ENCODE results near the gene C11orf86.

C11orf86 gene

GRCh38 chr11:66933531-66933930 is 41.6 kb upstream of the C11orf86 start:
- H3K4me1 ChIP-seq (ENCODE audit: insufficient read depth, low read length, poor library complexity, severe bottlenecking) = no peaks in the 10 kb centered on the region
- no peaks in the 10 kb centered on the region for H3K27me3 ChIP-seq (ENCODE audit: insufficient read depth, low read length, poor library complexity, severe bottlenecking)
- no peaks in the 10 kb centered on the region for H4K20me1 ChIP-seq (ENCODE audit: insufficient read depth, low read length, poor library complexity, severe bottlenecking)
- no peak overlapping the region for H3K4me3 ChIP-seq (ENCODE audit: low read length, poor library complexity, severe bottlenecking)
- TF ChIP-seq EZH2phosphoT487 (IDR thresholded peaks at IDR 0.05; ENCODE audit: borderline replicate concordance) = no peak
- no peaks in the 10 kb centered on the region for H3K9me3 ChIP-seq (ENCODE audit: insufficient read depth, low read depth, low read length)
- no peaks in the 10 kb centered on the region for H3K36me3 ChIP-seq (ENCODE audit: insufficient read depth, low read length)
- no peak overlapping the region for H3K4me2 ChIP-seq (ENCODE audit: low read depth, low read length, poor library complexity, severe bottlenecking)
- no peak overlapping the region for H3K9ac ChIP-seq (ENCODE audit: low read depth, low read length, poor library complexity, severe bottlenecking)
- no peaks in the 10 kb centered on the region for H3K9me2 ChIP-seq (replicated peaks; ENCODE audit: low read depth, low read length)
- H2AFZ ChIP-seq (ENCODE audit: low read length) = no peak overlapping the region
- no peaks in the 10 kb centered on the region for H3K79me2 ChIP-seq (ENCODE audit: insufficient read depth, low read length)
- no peaks in the 10 kb centered on the region for H3F3A ChIP-seq (ENCODE audit: low read depth)

GRCh38 chr11:66934950-66935779 is 39.9 kb upstream of the C11orf86 start:
- Histone ChIP-seq H3K27me3 (ENCODE audit: insufficient read depth, low read length, poor library complexity, severe bottlenecking) (no peaks in the 10 kb centered on the region), H4K20me1 (ENCODE audit: insufficient read depth, low read length, poor library complexity, severe bottlenecking) (no peaks in the 10 kb centered on the region), H2AFZ (ENCODE audit: low read length) (no peak overlapping the region), H3K9me3 (ENCODE audit: insufficient read depth, low read depth, low read length) (no peaks in the 10 kb centered on the region), H3K79me2 (ENCODE audit: insufficient read depth, low read length) (no peaks in the 10 kb centered on the region), H3K4me3 (ENCODE audit: low read length, poor library complexity, severe bottlenecking) (no peak overlapping the region), H3K9me2 (replicated peaks; ENCODE audit: low read depth, low read length) (no peaks in the 10 kb centered on the region), H3K36me3 (ENCODE audit: insufficient read depth, low read length) (no peaks in the 10 kb centered on the region), H3K9ac (ENCODE audit: low read depth, low read length, poor library complexity, severe bottlenecking) (no peak overlapping the region), H3K4me2 (ENCODE audit: low read depth, low read length, poor library complexity, severe bottlenecking) (no peak overlapping the region), H3K4me1 (ENCODE audit: insufficient read depth, low read length, poor library complexity, severe bottlenecking) (no peaks in the 10 kb centered on the region), H3F3A (ENCODE audit: low read depth) (no peaks in the 10 kb centered on the region)
- TF ChIP-seq CTCF (conservative IDR thresholded peaks at IDR 0.05; ENCODE audit: low read length) = no peak
- TF ChIP-seq EZH2phosphoT487 (IDR thresholded peaks at IDR 0.05; ENCODE audit: borderline replicate concordance) = no peak

GRCh38 chr11:66936311-66936711 is 38.8 kb upstream of the C11orf86 start:
- H3K4me1 ChIP-seq (ENCODE audit: insufficient read depth, low read length, poor library complexity, severe bottlenecking) = no peaks in the 10 kb centered on the region
- no peak for TF ChIP-seq EZH2phosphoT487 (IDR thresholded peaks at IDR 0.05; ENCODE audit: borderline replicate concordance)
- TF ChIP-seq CTCF (conservative IDR thresholded peaks at IDR 0.05; ENCODE audit: low read length) = no peak

More at GRCh38 chr11:66936311-66936711, 38.8 kb upstream of the C11orf86 start:
- H4K20me1 ChIP-seq (ENCODE audit: insufficient read depth, low read length, poor library complexity, severe bottlenecking) = no peaks in the 10 kb centered on the region
- no peak overlapping the region for H3K4me3 ChIP-seq (ENCODE audit: low read length, poor library complexity, severe bottlenecking)
- no peak overlapping the region for H3K9ac ChIP-seq (ENCODE audit: low read depth, low read length, poor library complexity, severe bottlenecking)
- H3F3A ChIP-seq (ENCODE audit: low read depth) = no peaks in the 10 kb centered on the region
- no peak overlapping the region for H2AFZ ChIP-seq (ENCODE audit: low read length)
- no peak overlapping the region for H3K4me2 ChIP-seq (ENCODE audit: low read depth, low read length, poor library complexity, severe bottlenecking)
- H3K27me3 ChIP-seq (ENCODE audit: insufficient read depth, low read length, poor library complexity, severe bottlenecking) = no peaks in the 10 kb centered on the region
- H3K9me3 ChIP-seq (ENCODE audit: insufficient read depth, low read depth, low read length) = no peaks in the 10 kb centered on the region
- H3K36me3 ChIP-seq (ENCODE audit: insufficient read depth, low read length) = no peaks in the 10 kb centered on the region
- no peaks in the 10 kb centered on the region for H3K9me2 ChIP-seq (replicated peaks; ENCODE audit: low read depth, low read length)
- H3K79me2 ChIP-seq (ENCODE audit: insufficient read depth, low read length) = no peaks in the 10 kb centered on the region

Data from Loucy (cell line).